HUDEP-2 (cell line): ENCODE data around the gene CMSS1.

Experiments used
- DNase-seq, 76 experiments: peaks; one replicate each; lab custom pipeline; 2025; ENCODE audit not compliant: unreplicated experiment in 76 of 76; lab: John Stamatoyannopoulos, UW

The CMSS1 gene

DNA sequence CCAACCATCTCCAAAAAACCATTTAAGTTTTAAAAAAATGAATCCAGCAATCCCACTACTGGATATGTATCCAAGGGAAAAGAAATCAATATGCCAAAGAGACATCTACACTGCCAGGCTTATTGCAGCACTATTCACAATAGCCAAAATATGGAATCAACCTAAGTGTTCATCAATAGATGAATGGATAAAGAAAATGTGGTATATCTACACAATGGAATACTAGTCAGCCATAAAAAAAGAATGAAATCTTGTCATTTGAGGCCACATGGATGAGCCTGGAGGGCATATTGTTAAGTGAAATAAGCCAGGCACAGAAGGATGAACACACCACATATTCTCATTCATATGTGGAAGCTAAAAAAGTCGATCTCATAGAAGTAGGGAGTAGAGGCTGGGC, 160.6 kb downstream of the CMSS1 start:
- DNase-seq: no peak

DNA sequence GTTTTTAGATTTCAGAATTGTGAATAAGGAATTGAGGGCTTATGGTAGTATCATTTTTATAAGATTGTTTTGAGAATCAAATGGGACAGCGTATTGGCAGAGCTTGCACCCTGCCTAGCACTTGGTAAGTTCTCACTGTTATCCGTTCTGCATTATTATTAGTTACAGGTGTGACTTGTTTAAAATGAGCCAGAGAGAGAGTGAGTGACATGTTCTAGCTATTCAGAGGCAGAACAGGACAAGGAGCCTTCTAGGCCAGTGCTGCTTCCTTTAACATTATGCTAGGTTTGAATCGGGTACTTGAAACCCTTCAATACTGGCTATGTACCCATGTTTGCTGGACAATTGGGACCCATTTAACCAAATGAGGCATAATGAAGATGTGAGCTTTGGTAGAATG, 162.9 kb downstream of the CMSS1 start:
- DNase-seq: no peak

DNA sequence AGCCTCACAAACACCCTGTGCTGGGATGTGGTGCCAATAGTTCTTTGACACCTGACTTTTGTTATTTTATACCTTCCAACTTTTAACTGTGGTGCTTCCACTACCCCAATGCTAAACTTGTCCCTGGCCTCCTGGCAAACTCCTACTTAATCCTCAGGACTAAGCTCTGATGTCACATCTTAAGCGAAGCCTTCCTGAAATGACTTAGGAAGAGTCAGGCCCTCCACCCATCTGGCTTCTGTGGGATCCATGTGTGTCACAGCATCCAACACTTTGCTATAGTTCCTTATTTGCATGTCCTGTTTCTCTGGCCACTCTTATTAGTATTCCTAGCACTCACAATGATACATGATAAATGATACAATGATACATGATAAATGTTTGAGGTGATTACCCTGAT, 163.5 kb downstream of the CMSS1 start:
- DNase-seq: no peak

- DNase-seq: no peak
These were observed 165.0 kb downstream of the CMSS1 start for GRCh38 chr3:99982650-99983049.

GRCh38 chr3:99984139-99984538, 166.5 kb downstream of the CMSS1 start:
- DNase-seq: no peak

DNA sequence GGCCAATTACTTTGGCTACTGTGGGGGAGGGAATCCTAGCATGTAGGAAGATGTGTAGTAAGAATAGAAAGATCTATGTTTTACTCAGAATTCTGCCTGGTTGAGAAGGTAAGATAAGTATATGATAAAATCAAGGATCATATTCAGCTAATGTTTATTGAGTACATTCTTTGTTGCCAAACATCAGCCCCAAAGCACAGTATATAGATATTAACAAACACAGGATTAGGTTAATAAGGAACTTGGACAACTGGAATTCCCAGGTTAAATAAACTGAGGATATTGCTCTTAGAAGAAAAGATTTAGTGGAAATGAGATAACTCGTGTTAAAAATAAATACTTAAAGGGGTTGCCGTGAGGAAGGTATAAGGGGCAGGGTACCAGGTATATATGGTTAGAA, 167.0 kb downstream of the CMSS1 start:
- no peak for DNase-seq

- DNase-seq: no peak
These were observed 172.5 kb downstream of the CMSS1 start for GRCh38 chr3:99990179-99990578.

DNA sequence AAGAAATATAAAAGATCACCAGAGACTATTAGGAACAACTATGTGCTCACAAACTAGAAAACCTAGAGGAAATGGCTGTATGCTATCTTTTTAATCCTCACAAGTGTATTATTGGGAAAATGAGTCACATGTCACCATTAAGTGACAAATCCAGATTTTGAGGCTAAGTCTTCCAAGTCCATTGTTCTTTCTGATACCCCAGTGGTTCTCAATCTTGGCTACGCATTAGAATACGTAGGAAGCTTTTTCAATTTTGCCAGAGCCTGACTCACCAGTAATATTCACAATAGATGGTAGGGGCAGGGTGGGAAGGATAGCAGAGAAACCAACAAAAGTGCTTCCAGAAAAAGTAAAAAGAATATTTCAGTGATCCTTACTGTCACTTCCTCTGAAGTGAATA, 179.6 kb downstream of the CMSS1 start:
- no peak for DNase-seq

DNA sequence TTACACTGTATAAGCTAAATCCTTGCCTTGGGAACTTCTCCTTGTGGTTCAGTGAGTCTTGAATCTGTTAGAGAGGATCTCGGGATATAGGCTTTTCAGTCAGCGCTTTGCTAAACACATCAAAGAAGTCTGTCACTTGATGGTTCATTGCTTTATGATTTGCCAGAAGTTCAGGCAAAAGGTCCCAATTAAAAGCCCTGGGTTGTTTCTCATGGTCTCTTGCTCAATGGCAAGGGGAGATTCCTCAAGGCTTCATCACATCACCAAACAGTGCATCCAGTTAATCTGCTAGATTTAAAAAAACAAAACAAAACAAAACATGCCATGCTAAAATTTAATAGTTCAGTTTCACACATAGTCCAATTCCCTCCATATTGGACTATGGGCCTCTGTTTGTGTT, 181.9 kb downstream of the CMSS1 start:
- DNase-seq: no peak

GRCh38 chr3:100001083-100001482, 183.4 kb downstream of the CMSS1 start:
- no peak for DNase-seq

DNA sequence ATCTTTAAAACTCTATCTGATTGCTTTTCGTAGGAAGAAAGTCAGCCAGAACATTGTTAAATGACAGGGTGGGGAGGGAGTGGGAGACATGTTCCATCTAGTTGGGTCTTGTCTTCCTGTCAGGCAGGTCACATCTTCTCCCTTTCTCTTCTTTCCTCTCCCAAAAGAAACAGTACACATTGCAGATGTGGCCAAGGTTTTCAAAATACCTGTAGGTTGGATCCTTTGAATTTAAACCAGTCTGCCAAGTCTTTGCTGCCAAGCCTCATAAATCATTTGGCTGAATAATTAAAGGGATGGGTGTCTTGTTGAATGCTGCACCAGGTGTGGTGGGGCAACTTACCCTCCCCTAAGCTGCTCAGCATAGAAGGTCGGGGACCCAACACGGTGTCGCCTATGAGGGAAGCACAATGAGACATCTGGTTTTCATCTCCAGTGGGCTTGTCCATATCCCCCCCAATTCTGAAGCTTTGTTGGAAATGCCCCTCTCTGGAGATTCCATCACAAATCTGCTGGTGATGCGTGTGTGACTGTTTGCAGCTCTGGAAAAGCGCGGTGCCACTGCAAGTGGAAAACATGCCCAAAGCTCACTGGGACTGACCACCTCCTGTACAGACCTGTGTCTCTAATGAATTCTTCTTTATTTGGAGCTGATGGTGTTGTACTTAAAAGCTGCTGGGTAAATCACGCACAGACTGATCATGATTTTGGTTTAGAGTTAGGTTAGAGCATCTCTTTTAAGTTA, 184.0 kb downstream of the CMSS1 start:
- DNase-seq: no peak

DNA sequence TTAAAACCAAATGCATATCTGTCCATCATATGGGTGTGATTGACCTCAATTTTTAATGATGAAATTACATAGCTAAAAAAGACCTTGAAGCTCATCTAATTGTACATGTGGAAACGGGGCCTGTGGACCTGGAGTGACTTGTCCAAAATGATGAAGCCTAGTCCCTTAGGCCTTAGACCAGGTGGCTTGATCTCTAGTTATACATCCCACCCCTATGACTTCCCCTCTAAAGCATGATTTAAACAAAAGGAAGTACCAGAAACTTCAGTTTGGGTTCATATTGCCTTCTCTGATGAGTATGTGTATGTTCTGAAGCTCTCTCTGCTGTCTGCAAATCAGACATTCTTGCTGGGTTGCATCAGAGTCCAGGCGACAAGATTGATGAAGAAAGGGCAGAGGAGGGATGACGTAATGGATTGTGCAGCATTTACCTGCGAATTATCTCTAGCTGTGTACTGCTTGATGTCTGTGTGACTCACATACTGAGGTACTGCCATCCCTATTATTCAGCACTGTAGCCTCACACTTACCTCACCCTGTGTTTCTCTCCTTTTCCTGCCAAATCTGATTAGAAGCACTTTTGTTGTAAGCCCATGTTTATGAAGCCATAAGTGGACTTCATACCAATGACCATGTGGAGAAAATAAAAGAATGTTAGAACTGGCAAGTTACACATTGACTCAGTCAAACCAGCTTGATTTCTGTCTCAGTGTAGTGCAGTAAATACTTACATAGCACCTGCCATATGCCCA, 185.1 kb downstream of the CMSS1 start:
- no peak for DNase-seq

DNA sequence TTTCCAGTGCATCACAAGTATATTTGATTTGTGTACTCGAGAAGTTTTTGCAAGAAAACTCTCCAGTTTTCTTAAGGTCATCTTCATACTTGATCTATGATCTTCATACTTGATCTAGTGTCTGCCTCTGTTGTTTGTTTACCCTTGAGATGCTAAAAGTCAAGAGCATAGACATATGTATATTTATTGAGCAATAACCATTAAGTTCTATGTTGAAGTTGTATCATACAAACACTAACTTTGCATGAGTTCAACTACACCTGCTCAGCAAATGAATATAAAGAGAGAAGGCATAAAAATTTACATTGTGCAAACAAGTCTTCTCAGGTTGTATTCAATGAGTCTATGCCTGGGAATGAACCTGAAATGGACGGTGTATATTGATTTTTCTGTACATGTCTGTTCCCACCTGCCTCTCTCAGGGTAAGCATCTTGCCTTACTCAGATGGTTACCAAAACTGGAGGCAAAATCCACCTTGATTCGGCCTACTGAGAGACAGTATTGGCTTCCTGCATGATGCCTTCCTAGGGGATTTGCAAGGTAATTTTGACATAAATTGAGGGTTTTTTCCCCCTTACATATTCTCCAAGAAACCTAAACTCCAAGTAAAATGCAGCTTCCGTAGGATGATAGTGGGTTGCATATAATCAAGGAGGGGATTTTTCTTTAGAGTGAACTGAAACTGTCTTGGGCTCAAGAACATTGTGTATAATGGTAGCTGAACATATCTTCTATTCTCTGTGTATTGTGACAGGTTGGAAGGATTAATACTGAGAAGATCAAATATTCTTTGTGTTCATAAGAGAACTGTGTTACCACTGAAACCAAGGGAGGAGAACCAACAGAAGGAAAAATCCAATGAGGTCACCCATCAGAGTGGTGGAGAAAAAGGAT, 186.2 kb downstream of the CMSS1 start:
- no peak for DNase-seq

DNA sequence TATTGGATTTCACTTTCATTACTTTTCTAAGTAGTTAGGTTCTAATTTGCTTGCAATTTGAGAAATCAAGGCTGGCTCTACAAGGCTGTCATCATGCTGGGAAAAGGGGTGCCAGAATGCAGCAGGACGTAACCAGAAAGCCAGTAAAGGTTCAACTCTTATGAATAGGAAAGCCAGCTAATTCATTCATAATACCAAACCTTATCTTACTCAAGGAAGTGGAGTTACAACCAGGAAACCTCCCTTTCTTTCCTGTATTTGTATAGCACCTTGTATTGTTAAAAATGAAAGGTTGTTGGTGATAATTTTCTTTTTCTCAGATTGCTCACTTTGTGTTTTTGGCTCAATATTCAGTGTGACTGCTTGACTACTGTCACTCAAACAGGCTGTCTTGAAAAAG, 187.3 kb downstream of the CMSS1 start:
- DNase-seq: no peak

- no peak for DNase-seq
These were observed 188.2 kb downstream of the CMSS1 start for GRCh38 chr3:100005665-100006393.

- no peak for DNase-seq
These were observed 189.1 kb downstream of the CMSS1 start for GRCh38 chr3:100006570-100007271.

GRCh38 chr3:100007313-100007712, 189.7 kb downstream of the CMSS1 start:
- no peak for DNase-seq

GRCh38 chr3:100008081-100008698, 190.5 kb downstream of the CMSS1 start:
- DNase-seq: peak in 1 of 76 experiments; percentile 2

DNA sequence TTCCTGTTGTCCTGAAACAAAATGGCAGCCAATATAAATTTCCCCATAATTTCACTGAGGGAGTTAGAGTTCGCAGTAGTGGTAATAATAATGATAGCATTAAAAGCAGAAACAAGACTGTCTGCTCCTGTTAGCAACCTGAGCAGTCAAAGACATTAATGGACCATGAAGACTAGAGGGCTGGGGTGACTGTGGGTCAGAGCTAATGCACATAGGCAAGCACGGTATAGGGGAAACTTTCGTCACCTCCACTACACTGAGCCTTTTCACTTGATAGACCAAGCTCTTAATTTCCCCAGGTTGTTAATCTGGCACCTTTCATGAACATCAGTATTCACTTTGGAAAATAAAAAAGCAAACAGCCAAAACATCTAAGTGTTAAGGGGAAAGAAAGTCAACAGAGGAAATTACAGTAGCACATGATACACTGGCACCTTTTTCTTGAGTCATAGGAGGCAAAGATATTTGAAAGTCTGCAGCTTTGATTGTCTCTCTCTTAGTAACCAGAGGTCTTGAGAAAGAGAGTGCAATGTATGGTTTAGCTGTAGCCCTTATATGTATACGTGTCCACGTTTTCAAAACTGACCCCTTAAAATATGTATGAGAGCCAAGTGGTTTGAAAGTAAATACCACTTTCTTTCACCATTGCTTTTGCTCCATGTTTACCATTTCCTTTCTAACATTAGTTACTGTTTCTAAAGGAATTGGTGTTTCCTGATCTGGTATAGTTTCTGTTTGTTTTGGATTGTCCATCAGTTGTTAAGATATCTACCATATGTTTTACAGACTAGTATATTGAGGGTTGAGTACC, 191.8 kb downstream of the CMSS1 start:
- DNase-seq: no peak
